NCI-H446 treated with DMSO at 0.1 percent for 48 hours (cell line): Measurements from ENCODE around the gene KLK11.

ENCODE experiments used
- DNase-seq: peaks from one replicate; lab custom pipeline; 2025; lab: John Stamatoyannopoulos, UW

KLK11 gene

DNA sequence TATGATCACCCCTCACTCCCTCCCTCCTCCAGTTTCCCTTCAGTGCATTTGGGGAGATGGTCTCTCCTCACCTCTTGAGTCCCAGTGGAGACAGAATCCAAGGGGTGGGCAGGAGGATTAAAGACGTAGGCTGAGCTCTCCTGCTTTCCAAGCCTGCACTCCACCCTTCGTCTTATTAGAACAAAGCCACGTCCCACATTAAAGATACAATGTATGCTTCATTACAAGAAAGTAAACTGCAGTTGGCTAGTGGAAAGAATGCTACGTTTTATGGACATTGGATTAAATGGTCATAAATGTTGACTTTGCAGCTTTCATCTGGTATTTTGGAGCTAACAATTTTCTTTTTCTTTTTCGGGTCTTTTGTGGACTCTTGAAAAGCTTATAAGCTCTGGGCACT lies 1.5 kb upstream of the KLK11 start:
- no peak for DNase-seq

DNA sequence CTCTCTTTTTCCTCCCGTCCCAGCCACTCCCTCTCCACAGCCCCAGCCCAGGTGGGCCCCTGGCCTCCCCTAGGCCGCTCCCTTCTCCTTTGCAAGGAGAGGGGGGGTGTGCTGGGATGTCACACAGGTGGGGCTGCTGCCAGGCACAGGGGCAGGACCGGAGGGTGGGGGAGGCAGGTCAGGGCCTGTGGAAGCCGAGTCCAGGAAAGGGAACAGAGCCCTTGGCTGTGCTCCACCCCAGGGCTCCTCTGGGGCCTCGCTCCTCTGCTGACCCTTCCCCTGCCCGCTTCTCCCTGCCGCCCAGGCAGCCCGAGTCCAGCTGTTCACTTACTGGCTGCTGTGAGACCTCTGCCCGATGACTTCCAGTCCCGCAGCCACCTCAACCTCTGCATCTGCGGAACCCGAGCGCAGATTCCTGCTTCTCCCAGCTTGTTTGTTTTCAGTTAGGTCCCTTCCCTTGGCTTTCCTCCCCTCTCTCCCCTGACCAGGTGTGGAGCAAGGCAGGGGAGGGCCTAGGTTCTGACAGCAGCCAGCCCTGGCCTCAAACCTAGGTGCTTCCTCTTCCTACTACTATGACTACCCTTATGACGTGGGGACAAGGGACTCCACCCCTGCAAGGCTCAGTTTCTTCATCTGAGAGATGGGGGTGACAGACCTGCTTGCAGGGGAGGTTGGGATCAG lies 850 bp upstream of the KLK11 start:
- DNase-seq: no peak

DNA sequence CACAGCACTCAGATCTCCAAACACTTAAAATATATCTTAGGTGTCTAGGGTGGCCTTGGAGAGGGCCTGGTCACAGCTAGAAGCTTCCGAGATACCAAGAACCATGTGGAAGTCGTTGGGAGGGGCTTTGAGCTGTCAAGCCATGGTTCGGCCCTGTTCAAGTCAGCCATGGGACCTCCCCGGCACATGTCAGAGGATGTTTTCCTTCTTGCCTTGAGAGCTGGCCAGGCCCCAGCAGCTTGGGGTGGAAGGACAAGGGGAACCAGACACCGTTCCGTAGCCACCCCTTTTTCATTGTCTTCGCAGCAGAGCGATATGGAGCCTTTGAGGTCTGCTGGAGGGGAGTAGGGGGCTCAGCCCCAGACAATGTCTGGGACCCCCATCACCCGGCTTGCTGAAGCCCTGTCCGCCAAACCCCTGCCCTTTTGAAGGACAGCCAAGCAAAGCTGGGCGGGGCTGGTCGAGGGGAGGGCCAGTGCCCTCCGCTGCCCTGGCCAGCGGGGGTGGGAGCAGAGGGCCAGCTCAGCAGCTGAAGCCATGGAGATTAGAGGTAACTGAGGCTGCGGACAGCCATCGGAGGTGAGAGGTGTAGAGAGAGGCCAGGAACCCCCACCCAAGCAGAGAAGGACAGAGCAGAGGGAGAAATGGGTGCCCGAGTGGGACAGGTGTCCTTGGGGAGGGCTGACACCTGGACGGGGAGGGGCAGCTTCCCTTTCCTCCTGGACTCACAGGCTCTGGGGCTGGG lies 435 bp downstream of the KLK11 start:
- no peak for DNase-seq

DNA sequence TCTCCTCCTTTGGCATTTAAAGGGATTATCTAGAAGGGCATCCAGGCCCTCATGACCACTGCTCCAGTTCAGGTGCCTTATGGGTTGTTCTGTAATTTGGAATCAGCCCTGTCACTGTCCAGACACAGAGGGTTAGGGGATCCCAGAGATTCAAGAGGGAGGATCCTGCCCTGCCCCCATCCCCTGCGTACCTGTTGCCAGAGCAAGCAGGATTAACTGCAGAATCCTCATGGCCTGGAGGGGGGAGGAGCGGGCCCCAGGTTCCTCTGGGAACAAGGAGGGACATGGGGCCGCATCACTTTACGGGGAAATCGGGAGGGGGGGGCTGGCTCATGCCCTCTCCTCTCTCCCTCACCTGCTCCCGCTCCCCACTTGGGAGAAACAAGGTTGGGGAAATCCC lies 1.0 kb downstream of the KLK11 start:
- no peak for DNase-seq

DNA sequence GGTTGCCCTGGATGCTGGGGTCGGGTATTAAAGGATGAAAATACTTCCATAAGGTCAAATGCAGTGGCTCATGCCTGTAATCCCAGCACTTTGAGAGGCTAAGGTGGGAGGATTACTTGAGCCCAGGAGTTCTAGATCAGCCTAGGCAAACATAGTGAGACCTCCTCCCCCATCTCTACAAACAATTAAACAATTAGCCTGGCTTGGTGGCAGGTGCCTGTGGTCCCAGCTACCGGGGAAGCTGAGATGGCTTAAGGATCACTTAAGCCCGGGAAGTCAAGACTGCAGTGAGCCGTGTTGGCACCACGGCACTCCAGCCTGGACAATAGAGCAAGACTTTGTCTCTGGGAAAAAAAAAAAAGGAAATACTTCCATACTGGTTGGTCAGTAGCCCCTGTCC lies 1.5 kb downstream of the KLK11 start:
- no peak for DNase-seq

DNA sequence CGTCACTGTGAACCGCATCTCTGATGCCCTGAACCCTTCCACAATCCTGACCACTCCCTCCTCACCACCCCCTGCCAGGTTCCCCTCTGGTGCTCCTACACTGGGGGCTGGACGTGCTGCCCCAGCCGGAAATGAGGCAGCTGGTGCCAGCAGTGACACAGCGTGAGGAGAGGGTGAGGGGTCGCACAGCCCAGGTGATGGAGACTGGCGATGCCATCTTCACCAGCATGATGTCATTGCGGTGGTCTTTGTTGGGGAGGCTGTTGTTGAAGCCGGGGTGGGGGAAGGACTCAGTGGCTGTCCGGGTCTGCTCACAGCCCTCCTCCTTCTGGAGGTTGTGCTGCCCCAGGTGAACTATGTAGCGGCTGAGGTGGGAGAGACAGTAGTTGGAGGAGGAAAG lies 2.5 kb downstream of the KLK11 start:
- DNase-seq: no peak

DNA sequence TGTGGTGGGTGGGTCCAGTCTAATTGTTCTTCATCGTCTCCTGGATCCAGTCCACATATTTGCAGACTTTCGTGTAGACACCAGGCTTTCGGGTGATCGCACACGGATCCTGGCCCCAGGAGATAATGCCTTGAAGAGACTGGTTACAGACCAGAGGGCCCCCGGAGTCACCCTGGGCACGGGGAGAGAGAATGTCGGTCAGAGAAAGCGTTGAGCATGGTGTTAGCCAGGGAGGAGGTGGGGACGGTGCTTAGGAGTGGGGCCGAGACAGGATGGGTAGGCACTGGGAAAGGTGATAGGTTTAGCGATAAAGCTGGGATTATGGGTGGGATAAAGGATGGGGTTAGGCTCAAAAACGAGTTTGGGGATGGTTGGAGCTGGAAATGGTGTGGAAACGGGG lies 3.9 kb downstream of the KLK11 start:
- no peak for DNase-seq

DNA sequence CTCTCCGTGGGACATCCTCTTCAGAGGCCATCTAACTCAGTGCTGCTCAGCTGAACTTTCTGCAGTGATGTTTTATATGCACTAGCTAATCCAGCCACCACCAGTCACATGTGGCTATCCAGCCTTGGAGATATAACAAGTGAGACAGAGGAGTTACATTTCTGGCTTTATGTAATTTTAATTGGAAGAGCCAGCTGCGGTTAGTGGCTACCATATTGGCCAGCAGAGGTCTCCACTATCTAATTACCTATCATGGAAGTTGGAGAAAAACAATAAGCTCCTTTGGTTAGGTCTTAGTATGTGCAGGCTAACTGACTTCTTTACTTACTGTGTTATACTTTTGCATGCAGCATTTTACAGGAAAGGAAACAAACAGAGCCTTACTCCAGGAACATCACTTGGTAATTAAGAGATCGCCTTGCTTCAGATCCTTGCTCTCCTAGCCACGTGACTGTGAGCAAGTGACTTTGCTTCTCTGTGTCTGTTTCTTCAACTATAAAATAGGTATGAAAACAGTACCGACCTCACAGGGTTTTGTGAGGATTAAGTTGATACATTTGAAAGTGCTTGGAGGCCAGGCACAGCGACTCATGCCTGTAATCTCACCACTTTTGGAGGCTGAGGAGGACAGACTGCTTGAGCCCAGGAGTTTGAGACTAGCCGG lies 5.3 kb downstream of the KLK11 start:
- no peak for DNase-seq

DNA sequence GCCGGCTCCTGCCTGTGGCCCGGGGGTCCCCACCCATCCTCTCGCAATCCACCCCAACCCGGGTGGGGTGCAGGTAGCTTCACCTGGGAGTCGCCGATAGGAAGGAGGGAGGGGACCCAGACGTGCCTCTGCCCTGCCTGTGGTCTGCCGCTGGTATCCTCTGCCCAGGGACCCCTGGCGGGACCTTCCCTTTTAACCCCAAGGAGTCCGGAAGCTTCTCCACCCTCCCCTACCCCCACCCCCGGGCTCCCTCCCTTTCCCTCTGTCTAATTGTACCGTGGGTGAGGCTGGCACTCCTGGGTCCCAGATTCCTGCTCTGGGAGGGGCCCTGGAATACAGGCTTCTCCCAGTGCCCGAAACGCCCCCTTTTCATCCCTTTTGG lies 6.9 kb downstream of the KLK11 start, which contains the start of gene KLK10:
Gene KLK10 (minus strand): TSS at position 166 of the 382 bp plus-strand sequence. CDS start 579 bp downstream, outside the sequence.
- no peak for DNase-seq

DNA sequence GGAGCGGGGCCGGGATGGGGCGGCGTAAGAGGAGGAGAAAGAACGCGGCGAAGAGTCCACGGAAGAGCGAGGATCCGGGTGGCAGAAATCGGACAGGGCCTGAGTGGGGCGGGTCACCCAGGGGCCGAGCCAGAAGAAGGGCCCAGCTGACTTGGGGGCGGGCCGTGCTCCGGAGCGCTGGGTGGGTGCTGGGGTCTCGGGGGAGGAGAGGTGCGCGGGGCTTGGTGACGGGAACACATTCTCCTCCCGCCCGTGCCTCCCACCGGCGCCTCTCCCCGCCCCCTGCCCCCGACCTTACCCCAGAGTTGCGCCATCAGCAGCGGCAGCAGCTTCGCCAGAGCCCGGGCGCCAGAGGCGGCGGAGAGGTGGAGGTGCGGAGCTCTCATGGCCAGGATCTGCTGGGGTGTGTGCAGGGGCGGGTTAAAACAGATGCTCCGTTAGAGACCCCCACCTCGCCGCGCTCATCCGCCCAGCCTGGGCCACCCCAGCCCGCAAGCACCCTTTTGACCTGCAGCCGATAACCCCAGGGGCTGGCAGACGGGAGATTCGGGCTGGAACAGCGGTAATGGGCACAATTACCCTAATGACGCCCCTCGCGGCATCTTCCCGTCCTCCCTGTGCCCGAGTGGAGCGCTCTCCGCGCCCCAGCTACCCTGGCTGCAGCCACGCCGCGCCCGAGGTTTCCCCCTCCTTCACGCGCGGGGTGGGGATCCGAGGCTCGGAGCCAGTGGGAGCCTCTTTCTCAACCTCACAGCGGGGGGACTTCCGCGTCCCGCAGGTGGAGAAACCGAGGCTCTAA lies 7.5 kb downstream of the KLK11 start:
- DNase-seq: no peak

DNA sequence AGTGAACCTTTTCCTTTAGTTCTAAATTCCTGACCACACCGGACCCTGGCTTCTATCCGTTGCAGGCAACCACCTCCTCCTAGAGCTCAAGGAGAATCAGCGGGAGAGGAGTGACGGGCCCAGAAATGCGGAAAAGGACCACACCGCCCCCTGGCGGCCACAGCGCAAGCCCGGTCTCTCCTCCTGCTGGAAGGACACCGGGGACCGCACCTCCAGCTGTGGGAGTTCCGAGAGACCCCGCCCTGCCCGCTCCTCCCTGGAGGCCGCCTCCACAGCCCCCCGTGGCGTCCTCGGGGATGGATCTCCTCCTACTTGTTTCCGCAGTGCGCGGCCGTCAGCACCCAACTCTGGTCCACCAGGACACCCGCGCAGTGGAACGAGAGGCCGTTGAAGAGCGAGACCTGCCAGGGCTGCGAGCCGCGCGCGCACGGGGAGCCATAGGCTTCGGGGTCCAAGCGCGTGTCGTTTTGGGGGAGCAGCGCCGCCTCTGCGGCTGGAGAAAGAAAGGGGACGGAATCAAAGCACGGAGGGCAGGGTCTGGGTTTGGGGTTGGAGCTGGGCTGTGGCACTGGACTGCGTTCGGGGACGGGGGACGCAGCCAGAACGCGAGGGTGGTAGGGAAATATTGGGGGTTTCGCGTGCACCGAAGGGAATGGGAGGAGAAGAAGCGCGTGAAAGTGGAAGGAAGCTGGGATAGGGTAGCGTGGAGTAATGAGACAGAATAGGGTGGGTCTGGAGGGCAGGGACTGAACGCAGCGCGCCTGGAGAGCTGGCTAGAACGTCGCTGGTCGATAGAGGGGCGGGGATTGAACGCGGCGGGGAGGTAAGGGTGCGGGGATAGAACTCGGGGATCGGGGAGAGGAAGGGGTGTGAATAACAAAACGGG lies 9.4 kb downstream of the KLK11 start:
- no peak for DNase-seq

DNA sequence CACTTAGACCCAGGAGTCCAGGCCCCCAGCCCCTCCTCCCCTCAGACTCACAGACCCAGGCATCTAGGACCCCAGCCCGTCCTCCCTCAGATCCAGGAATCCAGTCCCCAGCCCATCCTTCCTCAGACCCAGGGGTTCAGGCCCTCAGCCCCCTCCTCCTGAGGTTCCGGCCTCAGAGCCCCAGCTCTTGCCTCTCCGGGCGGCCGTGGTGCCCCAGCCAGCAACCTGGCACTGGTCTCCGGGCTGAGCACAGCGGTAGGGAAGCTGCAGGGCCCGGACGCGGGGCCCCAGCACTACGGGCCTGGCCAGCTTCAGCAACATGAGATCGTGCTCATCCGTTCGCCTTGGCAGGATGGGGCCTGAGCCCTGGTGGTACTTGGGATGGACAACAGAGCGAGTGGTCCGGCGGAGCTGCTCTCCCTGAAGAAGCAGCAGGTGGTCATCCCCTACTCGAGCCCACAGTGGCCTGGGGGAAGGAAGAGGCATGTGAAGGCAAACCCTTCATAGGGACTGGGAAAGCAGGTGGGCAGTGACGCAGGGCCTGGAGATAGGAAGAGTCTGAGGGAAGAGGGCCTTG lies 10.6 kb downstream of the KLK11 start:
- DNase-seq: no peak

DNA sequence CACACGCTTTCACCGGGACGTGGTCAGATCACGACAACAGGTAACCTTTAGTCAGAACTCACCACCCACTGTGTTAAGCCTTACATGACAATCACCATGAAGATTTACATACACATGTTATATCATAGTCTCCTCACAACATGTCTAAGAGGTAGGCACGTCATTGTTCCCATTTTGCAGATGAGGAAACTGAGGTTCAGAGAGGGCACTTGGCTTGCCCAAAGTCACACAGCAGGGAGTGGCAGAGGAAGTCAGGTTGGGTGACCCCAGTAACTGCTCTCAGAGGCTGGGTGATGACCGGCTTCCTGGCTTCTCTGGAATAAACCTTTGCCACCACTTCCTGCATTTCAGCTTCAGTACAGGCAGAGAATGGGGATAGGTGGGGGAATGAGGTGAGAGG lies 12.2 kb downstream of the KLK11 start:
- no peak for DNase-seq

DNA sequence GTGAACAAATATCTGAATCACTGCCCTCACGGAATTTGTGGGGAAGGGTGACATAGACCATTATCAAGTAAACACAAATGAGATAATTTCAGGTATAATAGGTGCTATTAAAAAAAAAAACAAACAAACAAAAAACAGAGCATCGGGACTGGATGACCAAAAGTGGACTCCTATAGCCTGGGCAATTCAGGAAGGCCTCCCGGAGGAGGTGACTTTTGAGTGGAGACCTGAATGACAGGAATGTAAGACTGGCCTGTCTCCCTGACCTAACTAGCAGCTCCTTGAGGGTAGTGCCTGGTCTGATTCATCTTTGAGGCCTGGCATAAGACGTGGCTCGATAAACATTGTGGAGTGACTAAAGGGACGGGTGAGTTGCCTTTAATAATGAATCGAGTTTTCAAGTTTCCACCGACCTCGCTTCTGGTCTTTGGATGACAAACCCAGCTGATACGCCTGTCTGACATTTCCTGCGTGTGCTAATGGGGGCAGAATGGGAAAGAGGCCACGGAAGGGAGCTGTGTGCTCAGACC lies 13.7 kb downstream of the KLK11 start:
- DNase-seq: no peak

DNA sequence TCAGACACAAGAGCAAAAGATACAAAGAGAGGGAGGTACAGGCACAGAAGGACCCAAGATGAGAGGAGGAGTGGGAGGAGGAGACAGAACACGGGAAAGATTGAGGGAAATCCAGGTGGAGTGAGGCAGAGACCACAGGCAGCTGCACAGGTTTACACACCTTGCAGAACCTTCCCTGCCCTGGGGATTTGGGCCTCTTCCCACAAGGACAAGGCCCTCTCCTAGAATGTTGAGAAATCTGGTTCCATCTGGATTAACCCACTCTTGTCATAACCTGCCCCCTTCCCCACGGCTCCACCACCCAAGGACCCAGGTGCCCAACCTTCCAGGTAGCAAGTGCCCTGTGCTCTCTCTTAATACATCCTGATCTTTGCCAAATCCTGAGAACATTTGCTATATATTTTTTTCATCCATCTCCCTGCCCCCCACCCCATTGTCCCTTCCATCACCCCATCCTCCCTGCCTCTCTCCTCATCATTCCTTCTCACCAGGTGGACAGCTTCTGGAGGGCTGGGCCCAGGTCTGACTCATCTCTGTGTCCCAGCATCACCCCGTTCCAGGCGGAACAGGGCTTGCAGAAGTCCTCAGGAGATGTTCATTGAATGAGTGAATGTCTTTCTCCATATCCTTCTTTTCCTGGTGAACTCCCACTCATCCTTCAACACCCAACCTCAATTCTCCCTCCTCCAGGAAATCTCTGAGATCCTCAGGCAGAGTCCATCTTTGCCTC lies 16.2 kb downstream of the KLK11 start:
- no peak for DNase-seq

DNA sequence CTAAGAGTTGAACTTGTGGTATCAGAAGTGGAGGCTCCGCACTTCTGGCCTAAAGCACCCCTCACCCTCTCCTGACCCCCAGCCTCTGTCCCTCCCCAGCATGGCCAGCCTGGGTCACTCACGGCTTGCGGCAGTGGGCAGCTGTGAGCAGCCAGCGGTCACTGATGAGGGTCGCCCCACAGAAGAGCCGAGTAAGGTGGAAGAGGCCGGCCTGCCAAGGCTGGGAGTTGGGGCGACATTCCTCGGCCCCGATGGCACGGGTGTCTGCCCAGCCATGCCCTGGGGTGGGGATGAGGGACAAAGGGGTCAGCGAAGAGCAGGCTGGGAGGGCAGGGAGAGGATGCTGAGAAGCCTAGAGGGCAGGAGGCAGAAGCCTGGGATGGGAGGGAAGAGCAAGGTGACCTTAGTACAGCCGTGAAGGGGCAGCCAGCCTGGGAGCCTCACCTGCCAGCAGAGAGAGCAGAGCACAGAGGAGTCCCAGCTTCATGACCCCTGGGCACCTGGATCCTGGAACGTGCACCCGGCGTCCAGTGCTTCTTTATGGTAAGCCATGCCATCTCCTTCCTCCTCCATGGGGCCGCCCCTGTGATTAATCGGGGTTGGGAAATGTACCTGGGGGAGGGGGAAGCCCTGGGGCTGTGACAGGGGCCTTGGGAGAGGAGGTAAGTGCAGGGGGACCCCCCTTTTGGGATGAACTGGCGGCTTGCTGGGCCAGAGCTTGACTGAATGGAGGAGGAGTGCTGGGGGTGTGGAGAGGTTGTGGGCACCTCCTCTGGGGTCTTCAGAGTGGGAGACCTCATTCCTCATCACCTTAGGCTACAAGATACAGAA lies 17.1 kb downstream of the KLK11 start:
- no peak for DNase-seq

DNA sequence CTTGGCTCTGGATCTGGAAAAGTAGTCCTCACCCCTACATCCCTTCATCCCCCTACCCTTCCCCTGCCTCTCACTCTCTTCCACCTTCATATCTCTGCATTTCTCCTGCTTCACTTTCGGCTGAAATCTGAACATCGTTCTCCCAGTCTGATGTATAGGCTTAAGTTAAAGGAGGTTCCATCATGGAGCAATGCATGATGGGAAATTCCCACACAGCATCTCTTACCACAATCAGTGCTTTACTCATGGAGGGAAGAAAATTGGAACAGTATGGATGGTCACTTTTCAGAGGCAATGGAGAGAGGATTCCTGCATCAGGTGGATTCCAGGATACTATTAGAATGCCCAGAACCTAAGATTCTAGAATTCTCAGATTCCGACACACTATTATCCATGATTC lies 18.9 kb downstream of the KLK11 start:
- DNase-seq: no peak

DNA sequence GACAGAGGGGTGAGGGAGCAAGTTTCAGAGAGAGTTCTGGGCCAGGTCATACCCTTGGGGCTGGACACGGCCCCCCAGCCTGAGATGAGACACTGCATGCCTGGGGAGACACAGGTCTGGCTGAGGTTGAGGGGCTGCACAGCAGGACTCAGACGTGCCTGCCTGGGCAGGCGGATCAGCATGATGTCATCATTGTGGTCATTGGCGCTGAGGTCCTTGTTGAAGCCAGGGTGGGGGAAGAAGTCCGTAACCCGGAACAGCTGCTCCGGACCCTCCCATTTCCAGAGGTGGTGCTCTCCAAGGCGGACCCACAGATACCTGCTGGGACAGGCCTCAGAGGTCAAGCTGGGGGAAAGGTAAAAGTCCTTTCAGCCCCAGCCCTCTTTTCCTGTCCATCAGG lies 20.0 kb downstream of the KLK11 start:
- no peak for DNase-seq

DNA sequence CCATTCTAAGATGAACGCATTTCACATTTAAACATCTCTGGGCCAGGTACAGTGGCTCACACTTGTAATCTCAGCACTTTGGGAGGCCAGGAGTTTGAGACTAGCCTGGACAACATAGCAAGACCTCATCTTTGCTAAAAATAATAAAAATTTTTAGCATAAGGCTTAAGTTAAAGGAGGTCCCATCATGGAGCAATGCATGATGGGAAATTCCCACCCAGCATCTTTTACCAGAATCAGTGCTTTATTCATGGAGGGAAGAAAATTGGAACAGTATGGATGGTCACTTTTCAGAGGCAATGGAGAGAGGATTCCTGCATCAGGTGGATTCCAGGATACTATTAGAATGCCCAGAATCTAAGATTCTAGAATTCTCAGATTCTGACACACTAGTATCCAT lies 21.2 kb downstream of the KLK11 start:
- DNase-seq: no peak
